Fibroblast of lung (primary cell): ENCODE results near the gene COL4A5.
A peak's percentile ranks its signal among the peaks of the same experiment; 100 is the strongest.

Source experiments
- CTCF ChIP-seq, 2 donors: IDR thresholded peaks in 1 of 2; conservative IDR thresholded peaks in 1 of 2; 1 replicate in 1 of 2; 2 replicates in 1 of 2; pipeline ENCODE4 v1.5.1; 2011 to 2012; ENCODE audit warnings: low read length in 2 of 2, control low read depth in 1 of 2, inconsistent platforms in 1 of 2, low read depth in 1 of 2, mild to moderate bottlenecking in 1 of 2
- EZH2 ChIP-seq: IDR thresholded peaks from 2 replicates; pipeline ENCODE4 v1.5.1; 2012; ENCODE audit warnings: low read length, control low read depth, mild to moderate bottlenecking; ENCODE audit errors: missing control alignments

DNA sequence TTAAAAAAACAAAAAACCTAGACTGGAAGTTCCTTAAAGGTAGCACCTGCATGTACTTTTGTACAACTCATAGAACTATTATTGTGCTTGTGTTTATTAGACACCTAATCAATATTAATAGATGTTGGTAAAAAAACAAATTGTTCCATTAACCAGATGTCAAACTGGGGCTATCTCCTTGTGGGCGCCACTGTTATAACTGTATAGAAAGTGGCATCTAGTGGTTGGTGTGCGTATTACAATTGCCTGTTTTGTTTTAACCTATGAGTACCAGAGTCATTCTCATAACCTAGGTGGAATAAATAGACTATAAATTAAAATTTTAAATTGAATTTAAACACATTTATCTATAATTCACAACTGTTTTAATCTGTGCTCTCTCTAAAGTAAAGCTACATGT, 97.4 kb downstream of the COL4A5 start:
- TF ChIP-seq CTCF (conservative IDR thresholded peaks at IDR 0.05 in 1 of 2, IDR thresholded peaks at IDR 0.05 in 1 of 2; ENCODE audit: low read depth in 1 of 2, low read length in 2 of 2) (peak; percentile 56 to 57), EZH2 (no peak)
